Stimulated activated CD8-positive, alpha-beta memory T cell treated with anti-CD3 and anti-CD28 coated beads, Interleukin-4, amount 100 ng/mL, for 24 hours (primary cell): Measurements from ENCODE around the gene MAGI3.
"Not testable (repeated sequence)": the region's sequence is repeated elsewhere in the genome, so short reads cannot be mapped to it uniquely, and the experiment has no call there.

Source experiments
- DNase-seq: peaks from one replicate; pipeline ENCODE4 v3.0.0-alpha.2; 2020; ENCODE audit warnings: low read depth

The MAGI3 gene

DNA sequence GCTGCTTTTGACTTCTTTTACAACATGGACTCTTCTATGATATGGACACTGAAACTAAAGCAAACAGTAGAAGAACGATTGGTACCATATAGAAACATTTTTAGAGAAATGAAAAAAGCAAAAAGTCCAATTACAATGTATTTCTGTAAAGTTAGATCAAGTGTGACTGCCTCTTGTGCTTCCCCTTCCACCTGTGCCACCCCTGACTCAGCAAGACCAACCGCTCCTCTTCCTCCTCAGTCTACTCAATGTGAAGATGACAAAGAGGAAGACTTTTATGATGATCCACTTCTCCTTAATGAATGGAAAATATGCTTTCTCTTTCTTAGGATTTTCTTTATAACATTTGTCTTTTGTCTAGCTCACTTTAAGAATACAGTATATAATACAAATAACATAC lies 302.0 kb downstream of the MAGI3 start:
- no peak for DNase-seq

- DNase-seq = no peak
These were observed 302.6 kb downstream of the MAGI3 start for GRCh38 chr1:113692824-113693431.

DNA sequence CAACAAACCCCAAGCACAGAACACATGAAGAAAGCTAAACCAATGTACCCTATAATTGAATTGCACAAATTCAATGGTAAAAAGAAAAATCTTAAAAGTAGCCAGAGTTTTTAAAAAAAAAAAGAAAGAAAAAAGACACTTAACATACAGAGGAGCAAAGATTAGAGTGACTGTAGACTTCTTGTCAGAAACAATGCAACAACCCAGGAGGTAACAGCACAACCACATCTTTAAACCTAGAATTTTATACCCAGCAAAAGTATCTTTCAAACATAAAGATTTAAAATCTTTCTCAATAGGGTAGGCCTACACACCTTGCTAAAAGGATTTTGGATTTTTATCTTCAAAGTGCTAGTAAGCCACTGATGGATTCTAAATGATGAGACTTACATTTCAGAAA lies 304.6 kb downstream of the MAGI3 start:
- DNase-seq = no peak

GRCh38 chr1:113701429-113701828 lies 311.1 kb downstream of the MAGI3 start:
- no peak for DNase-seq

DNA sequence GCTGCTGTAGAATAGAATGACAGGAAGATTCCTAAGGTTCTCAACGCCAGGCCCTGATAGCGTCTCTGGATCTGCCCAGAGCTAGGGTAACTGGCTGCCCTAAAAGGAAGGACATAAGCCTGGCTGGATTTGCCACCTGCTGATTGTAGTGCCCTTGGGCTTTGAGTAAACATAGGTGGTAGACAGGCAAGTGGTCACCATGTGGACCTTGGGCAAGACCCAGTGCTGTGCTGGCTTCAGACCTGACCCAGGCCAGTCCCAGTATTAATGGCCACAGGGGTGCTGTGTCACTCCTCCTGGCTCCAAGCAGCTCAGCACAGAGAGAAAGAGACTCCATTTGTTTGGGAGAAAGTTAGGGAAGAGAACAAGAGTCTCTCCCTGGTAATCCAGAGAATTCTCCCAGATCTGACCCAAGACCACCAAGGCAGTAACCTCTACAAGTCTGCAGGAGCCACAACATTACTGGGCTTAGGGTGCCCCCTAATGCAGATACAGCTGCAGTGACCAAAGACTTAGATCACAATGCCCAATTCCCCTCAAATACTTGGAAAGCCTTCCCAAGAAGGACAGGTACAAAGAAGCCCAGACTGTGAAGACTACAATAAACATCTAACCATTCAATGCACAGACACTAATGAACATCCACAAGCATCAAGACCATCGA lies 324.4 kb downstream of the MAGI3 start:
- no peak for DNase-seq

DNA sequence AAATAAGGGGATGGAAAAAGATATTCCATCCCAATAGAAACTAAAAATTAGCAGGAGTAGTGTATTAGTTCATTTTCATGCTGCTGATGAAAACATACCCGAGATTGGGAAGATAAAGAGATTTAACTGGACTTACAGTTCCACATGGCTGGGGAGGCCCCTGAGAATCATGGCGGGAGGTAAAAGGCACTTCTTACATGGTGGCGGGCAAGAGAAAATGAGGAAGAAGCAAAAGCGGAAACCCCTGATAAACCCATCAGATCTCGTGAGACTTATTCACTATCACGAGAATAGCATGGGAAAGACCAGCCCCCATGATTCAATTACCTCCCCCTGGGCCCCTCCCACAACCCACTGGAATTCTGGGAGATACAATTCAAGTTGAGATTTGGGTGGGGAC lies 327.2 kb downstream of the MAGI3 start:
- not testable (repeated sequence) for DNase-seq

DNA sequence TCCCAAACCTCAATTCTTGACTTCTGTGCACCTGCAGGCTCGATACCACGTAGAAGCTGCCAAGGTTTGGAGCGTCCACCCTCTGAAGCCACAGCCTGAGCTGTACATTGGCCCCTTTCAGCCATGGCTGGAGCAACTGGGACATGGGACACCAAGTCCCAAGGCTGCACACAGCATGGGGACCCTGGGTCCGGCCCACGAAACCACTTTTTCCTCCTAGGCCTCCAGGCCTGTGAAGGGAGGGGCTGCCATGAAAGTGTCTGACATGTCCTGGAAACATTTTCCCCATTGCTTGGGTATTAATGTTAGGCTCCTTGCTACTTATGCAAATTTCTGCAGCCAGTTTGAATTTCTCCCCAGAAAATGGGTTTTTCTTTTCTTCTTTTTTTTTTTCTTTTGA lies 328.3 kb downstream of the MAGI3 start:
- not testable (repeated sequence) for DNase-seq

- DNase-seq = no peak
These were observed 330.7 kb downstream of the MAGI3 start for GRCh38 chr1:113721010-113721409.

DNA sequence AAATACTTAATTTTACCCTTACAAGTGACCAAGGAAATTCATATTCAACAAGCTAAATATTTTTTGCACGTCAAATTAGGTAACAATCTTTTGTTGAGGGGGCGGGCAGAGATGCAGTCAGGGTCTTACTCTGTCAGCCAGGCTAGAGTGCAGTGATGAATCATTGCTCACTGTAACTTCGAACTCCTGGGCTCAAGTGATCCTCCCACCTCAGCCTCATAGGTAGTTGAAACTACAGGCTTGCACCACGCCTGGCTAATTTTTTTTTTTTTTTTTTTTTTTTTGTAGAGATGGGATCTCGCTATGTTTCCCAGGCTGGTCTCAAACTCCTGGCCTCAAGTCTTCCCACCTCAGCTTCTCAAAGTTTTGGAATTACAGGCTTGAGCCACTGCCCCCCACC lies 342.5 kb downstream of the MAGI3 start:
- DNase-seq = no peak

GRCh38 chr1:113734357-113735055 lies 344.2 kb downstream of the MAGI3 start:
- no peak for DNase-seq
